ENCODE measurements around the gene HS6ST2. TPM values are rescaled to one million over a fixed set of nuclear protein-coding genes. Genes with fewer than 3 reads are reported as not detected.

The HS6ST2 gene
- total RNA-seq, 1 experiment from 2014 or later = not detected

DNA sequence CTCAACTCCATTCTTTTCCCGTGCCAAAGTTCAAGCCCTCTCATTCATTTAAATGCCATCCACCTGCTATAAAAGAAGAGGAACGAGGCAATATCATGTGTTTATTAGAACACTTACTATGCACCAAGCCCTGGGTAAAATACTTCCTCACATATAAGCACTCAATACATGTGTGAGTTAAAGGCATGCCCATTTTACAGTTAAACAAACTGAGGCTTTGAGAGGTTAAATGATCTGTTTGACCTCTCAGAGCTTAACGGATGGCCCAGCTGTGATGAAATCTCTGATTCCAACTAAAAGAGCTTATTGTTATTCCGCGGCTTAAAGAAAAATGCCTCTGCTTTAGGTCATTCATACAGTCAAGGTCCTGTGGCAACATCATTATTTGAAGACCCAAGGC is 124.3 kb downstream of the HS6ST2 start:
- Histone ChIP-seq H2AFZ (ENCODE audit: low read length) (no peak overlapping the region), H3K79me2 (ENCODE audit: low read length) (no peaks in the 10 kb centered on the region), H3K36me3 (ENCODE audit: insufficient read depth, low read length) (no peaks in the 10 kb centered on the region), H4K20me1 (ENCODE audit: insufficient read depth, low read depth, low read length) (no peaks in the 10 kb centered on the region), H3K27ac (ENCODE audit: low read length) (no peak overlapping the region), H3K27me3 (ENCODE audit: low read length) (no peaks in the 10 kb centered on the region), H3K4me1 (ENCODE audit: low read length) (no peaks in the 10 kb centered on the region), H3K9ac (ENCODE audit: low read length) (no peak overlapping the region), H3K9me2 (replicated peaks; ENCODE audit: insufficient read depth, low read length) (no peaks in the 10 kb centered on the region), H3K4me3 (ENCODE audit: low read length) (no peak overlapping the region), H3K4me2 (ENCODE audit: low read depth, low read length, poor library complexity, severe bottlenecking) (no peak overlapping the region), H3K9me3 (ENCODE audit: low read length) (no peaks in the 10 kb centered on the region)
- no peak for DNase-seq

DNA sequence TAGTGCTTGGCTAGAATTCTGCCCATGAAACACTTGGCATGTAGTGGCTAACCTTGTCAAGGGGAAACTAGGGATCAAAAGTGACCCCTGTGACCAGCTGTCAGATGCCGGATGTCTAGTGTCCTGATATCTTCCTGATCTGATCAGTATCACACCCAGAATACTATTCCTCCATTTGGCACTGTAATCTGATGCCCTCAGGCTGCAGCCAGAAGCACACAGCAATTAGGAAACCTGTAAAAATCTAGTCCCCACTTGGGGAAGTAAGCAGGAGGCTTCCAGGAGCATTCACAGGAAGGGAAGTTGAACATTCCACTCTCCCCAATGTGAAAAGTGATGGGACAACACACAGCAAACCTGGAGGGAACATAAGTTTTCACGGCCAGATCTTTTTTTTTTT is 125.1 kb downstream of the HS6ST2 start:
- Histone ChIP-seq H3K4me2 (ENCODE audit: low read depth, low read length, poor library complexity, severe bottlenecking) (no peak overlapping the region), H3K27me3 (ENCODE audit: low read length) (no peaks in the 10 kb centered on the region), H2AFZ (ENCODE audit: low read length) (no peak overlapping the region), H3K4me3 (ENCODE audit: low read length) (no peak overlapping the region), H3K36me3 (ENCODE audit: insufficient read depth, low read length) (no peaks in the 10 kb centered on the region), H3K4me1 (ENCODE audit: low read length) (no peaks in the 10 kb centered on the region), H4K20me1 (ENCODE audit: insufficient read depth, low read depth, low read length) (no peaks in the 10 kb centered on the region), H3K9ac (ENCODE audit: low read length) (no peak overlapping the region), H3K9me3 (ENCODE audit: low read length) (no peaks in the 10 kb centered on the region), H3K79me2 (ENCODE audit: low read length) (no peaks in the 10 kb centered on the region), H3K27ac (ENCODE audit: low read length) (no peak overlapping the region), H3K9me2 (replicated peaks; ENCODE audit: insufficient read depth, low read length) (no peaks in the 10 kb centered on the region)
- DNase-seq = no peak

DNA sequence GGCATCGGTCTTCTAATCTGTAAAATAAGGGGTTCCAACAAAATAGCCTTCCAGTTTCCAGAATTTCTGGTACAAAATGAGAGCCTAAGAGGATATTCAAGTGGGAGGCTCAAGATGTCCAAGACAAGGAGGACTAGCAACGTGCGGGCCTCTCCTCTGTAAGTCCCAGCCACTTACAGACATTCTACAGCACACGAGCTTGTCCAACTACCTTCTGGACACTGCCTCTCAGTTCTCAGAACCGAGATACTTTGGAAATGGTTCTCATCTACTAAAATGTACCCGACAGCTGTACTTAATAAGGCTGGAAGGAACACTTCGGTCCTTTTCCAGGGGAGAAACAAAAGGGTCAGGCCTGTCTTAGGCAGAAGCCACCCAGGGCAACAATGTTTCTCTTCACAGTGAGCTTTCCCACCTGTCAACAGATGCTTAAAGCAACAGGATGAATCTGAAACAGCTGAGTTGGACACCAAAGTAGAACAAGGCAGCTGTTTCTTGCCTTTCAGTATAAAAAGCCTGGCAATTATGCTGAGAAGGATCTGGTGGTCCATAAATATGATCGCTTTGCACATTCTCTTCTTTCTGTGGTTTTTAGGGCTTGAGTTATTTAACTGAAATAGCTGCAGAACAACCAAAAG is 127.0 kb downstream of the HS6ST2 start:
- H3K27ac ChIP-seq (ENCODE audit: low read length) = no peak overlapping the region
- no peak overlapping the region for H3K9ac ChIP-seq (ENCODE audit: low read length)
- H3K79me2 ChIP-seq (ENCODE audit: low read length) = no peaks in the 10 kb centered on the region
- H3K9me3 ChIP-seq (ENCODE audit: low read length) = no peaks in the 10 kb centered on the region
- no peaks in the 10 kb centered on the region for H3K27me3 ChIP-seq (ENCODE audit: low read length)
- H4K20me1 ChIP-seq (ENCODE audit: insufficient read depth, low read depth, low read length) = no peaks in the 10 kb centered on the region
- no peak for DNase-seq
- H3K36me3 ChIP-seq (ENCODE audit: insufficient read depth, low read length) = no peaks in the 10 kb centered on the region
- H3K4me2 ChIP-seq (ENCODE audit: low read depth, low read length, poor library complexity, severe bottlenecking) = no peak overlapping the region
- no peak overlapping the region for H3K4me3 ChIP-seq (ENCODE audit: low read length)
- no peaks in the 10 kb centered on the region for H3K4me1 ChIP-seq (ENCODE audit: low read length)
- no peak overlapping the region for H2AFZ ChIP-seq (ENCODE audit: low read length)
- H3K9me2 ChIP-seq (replicated peaks; ENCODE audit: insufficient read depth, low read length) = no peaks in the 10 kb centered on the region

DNA sequence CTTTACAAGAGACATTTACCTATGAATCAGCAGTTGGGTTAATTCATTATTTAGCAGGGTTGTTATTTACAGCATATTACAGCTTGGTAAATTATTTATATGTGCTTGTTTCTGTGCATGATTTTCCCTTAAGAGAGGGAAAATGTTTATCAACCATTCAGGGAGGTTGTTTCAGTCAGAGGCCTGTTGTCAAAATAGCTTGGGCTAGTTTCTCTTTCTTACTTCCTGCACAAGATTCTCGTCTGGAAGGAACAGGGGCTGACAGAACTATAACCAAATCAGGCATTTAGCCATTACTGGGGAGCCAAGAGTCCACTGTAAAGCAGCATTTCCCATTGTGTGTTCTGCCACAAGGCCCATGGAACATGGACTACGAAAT is 135.8 kb downstream of the HS6ST2 start:
- Histone ChIP-seq H3K27ac (ENCODE audit: low read length) (no peak overlapping the region), H3K4me3 (ENCODE audit: low read length) (no peak overlapping the region), H3K36me3 (ENCODE audit: insufficient read depth, low read length) (no peaks in the 10 kb centered on the region), H3K79me2 (ENCODE audit: low read length) (no peaks in the 10 kb centered on the region), H3K27me3 (ENCODE audit: low read length) (no peaks in the 10 kb centered on the region), H3K4me1 (ENCODE audit: low read length) (no peaks in the 10 kb centered on the region), H2AFZ (ENCODE audit: low read length) (no peak overlapping the region), H3K4me2 (ENCODE audit: low read depth, low read length, poor library complexity, severe bottlenecking) (no peak overlapping the region), H4K20me1 (ENCODE audit: insufficient read depth, low read depth, low read length) (no peaks in the 10 kb centered on the region), H3K9me3 (ENCODE audit: low read length) (no peaks in the 10 kb centered on the region), H3K9ac (ENCODE audit: low read length) (no peak overlapping the region), H3K9me2 (replicated peaks; ENCODE audit: insufficient read depth, low read length) (no peaks in the 10 kb centered on the region)
- no peak for DNase-seq

DNA sequence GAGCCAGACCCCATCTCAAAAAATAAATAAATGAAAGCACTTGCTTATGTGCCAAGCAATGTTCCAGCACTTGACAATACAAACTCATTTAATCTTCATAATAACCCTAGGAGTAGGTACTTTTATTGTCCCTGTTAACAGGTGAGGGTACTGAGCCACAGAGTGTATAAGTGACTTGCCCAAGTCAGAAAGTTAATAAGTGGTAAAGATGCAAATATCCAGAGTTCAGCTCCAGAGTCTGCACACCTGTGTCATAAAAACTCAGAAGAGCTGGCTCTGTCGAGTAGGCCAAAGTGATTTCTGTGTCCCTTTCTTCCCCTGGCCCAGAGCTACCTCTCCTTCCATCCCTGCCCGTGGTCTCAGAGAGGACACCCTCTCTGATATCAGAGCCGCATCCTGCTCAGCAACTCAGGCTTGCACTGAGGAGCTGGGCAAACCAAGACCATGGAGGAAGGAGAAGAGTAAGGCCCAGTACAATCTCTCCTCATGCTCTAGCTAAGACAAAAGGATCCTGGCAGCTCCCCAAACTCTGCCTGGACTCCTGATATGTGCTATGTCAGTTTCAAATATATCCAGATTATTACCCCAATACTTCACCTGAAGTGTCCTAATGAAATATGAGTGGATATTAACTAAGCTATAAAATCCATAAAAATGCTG is 136.3 kb downstream of the HS6ST2 start:
- no peaks in the 10 kb centered on the region for H3K9me2 ChIP-seq (replicated peaks; ENCODE audit: insufficient read depth, low read length)
- no peak for DNase-seq
- no peak overlapping the region for H2AFZ ChIP-seq (ENCODE audit: low read length)
- H3K4me2 ChIP-seq (ENCODE audit: low read depth, low read length, poor library complexity, severe bottlenecking) = no peak overlapping the region
- H3K27ac ChIP-seq (ENCODE audit: low read length) = no peak overlapping the region
- H3K79me2 ChIP-seq (ENCODE audit: low read length) = no peaks in the 10 kb centered on the region
- H3K9me3 ChIP-seq (ENCODE audit: low read length) = no peaks in the 10 kb centered on the region
- H3K9ac ChIP-seq (ENCODE audit: low read length) = no peak overlapping the region
- no peaks in the 10 kb centered on the region for H3K27me3 ChIP-seq (ENCODE audit: low read length)
- H3K4me1 ChIP-seq (ENCODE audit: low read length) = no peaks in the 10 kb centered on the region
- H3K4me3 ChIP-seq (ENCODE audit: low read length) = no peak overlapping the region
- H3K36me3 ChIP-seq (ENCODE audit: insufficient read depth, low read length) = no peaks in the 10 kb centered on the region
- H4K20me1 ChIP-seq (ENCODE audit: insufficient read depth, low read depth, low read length) = no peaks in the 10 kb centered on the region

DNA sequence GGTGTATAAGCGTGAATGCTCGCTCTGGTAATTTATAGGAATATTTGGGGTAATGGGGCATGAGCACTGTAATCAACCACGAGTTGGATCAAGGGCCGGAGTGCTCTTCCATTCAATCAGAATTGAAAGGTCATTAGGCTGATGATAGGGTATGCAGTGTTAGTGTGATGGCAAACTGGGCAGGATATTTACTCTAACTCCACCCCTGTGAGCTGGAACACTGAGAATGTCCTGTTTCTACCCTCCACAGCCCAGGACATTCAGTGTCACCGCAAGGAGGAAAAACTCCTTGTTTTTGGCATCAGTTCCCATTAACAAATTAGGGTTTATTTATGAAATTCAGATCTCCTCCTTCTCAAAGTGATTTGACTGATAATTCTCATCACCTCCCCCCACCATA is 137.8 kb downstream of the HS6ST2 start:
- Histone ChIP-seq H3K36me3 (ENCODE audit: insufficient read depth, low read length) (no peaks in the 10 kb centered on the region), H3K27me3 (ENCODE audit: low read length) (no peaks in the 10 kb centered on the region), H2AFZ (ENCODE audit: low read length) (no peak overlapping the region), H3K9me3 (ENCODE audit: low read length) (no peaks in the 10 kb centered on the region), H3K4me1 (ENCODE audit: low read length) (no peaks in the 10 kb centered on the region), H3K4me3 (ENCODE audit: low read length) (no peak overlapping the region), H3K9me2 (replicated peaks; ENCODE audit: insufficient read depth, low read length) (no peaks in the 10 kb centered on the region), H3K4me2 (ENCODE audit: low read depth, low read length, poor library complexity, severe bottlenecking) (no peak overlapping the region), H3K27ac (ENCODE audit: low read length) (no peak overlapping the region), H3K79me2 (ENCODE audit: low read length) (no peaks in the 10 kb centered on the region), H4K20me1 (ENCODE audit: insufficient read depth, low read depth, low read length) (no peaks in the 10 kb centered on the region), H3K9ac (ENCODE audit: low read length) (no peak overlapping the region)
- no peak for DNase-seq

DNA sequence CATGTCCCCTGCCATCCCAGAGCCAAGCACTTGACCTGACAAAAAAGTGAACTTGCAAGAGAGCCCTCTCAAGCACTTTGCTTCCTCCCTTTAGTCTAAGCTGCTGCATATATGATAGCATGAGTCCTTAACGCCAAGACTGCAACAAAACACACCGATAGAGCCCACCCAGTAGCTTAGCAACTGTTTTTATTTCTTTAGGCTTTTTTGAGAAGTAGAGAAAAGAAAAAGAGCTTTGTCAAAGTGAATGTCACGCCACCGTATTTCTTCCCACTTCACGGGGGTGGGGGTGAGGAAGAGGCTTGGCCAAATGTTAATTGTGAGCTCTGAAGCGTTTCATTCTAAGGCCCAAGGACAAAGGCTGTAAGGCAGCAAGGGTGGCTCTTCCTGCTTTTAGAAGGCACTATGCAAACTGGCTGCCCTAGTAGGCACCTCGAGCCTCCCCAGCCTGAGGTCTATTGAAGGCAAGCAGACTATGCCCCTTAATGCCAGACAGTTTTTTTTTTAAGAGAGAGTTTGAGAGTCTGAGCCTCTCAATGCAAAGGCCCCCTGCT is 138.6 kb downstream of the HS6ST2 start:
- Histone ChIP-seq H3K79me2 (ENCODE audit: low read length) (no peaks in the 10 kb centered on the region), H3K4me3 (ENCODE audit: low read length) (no peak overlapping the region)
- no peak for DNase-seq

DNA sequence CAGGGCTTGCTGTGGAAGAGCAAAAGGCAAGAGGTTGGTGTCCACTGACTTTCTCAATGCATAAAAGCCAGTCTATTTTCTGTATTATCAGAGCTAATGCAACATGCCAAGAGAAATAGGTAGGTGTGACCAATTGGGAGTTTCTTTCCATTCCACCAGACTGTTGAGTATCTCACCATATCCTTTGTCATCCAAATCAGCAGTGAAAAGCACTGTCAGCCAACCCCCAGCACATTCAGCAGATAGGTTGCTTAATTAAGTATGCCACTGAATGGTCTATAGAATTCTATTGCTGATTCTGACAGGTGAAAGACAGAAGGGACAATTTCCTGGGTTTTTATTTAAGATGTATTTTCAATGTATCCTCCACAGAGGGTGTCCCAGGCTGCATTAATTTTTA is 139.8 kb downstream of the HS6ST2 start:
- H3K4me1 ChIP-seq (ENCODE audit: low read length) = no peaks in the 10 kb centered on the region
- H3K9me2 ChIP-seq (replicated peaks; ENCODE audit: insufficient read depth, low read length) = no peaks in the 10 kb centered on the region
- H3K4me2 ChIP-seq (ENCODE audit: low read depth, low read length, poor library complexity, severe bottlenecking) = no peak overlapping the region
- no peaks in the 10 kb centered on the region for H3K36me3 ChIP-seq (ENCODE audit: insufficient read depth, low read length)
- no peaks in the 10 kb centered on the region for H4K20me1 ChIP-seq (ENCODE audit: insufficient read depth, low read depth, low read length)
- DNase-seq = no peak
- no peaks in the 10 kb centered on the region for H3K79me2 ChIP-seq (ENCODE audit: low read length)
- H3K27ac ChIP-seq (ENCODE audit: low read length) = no peak overlapping the region
- H2AFZ ChIP-seq (ENCODE audit: low read length) = no peak overlapping the region
- H3K9me3 ChIP-seq (ENCODE audit: low read length) = no peaks in the 10 kb centered on the region
- H3K4me3 ChIP-seq (ENCODE audit: low read length) = no peak overlapping the region
- H3K9ac ChIP-seq (ENCODE audit: low read length) = no peak overlapping the region
- no peaks in the 10 kb centered on the region for H3K27me3 ChIP-seq (ENCODE audit: low read length)

More for the DNA sequence above, 138.6 kb downstream of the HS6ST2 start:
- H3K4me2 ChIP-seq (ENCODE audit: low read depth, low read length, poor library complexity, severe bottlenecking) = no peak overlapping the region
- no peaks in the 10 kb centered on the region for H3K9me3 ChIP-seq (ENCODE audit: low read length)
- no peak overlapping the region for H2AFZ ChIP-seq (ENCODE audit: low read length)
- H3K27me3 ChIP-seq (ENCODE audit: low read length) = no peaks in the 10 kb centered on the region
- H3K4me1 ChIP-seq (ENCODE audit: low read length) = no peaks in the 10 kb centered on the region
- H3K9me2 ChIP-seq (replicated peaks; ENCODE audit: insufficient read depth, low read length) = no peaks in the 10 kb centered on the region
- no peaks in the 10 kb centered on the region for H3K36me3 ChIP-seq (ENCODE audit: insufficient read depth, low read length)
- no peaks in the 10 kb centered on the region for H4K20me1 ChIP-seq (ENCODE audit: insufficient read depth, low read depth, low read length)
- H3K27ac ChIP-seq (ENCODE audit: low read length) = no peak overlapping the region
- H3K9ac ChIP-seq (ENCODE audit: low read length) = no peak overlapping the region
